HG03432 (cell line): ENCODE results near the gene SETD4.
"Not testable (repeated sequence)": the region's sequence is repeated elsewhere in the genome, so short reads cannot be mapped to it uniquely, and the experiment has no call there.

Experiments used
- ATAC-seq: cut with Tn5 transposase; IDR thresholded peaks from one replicate; pipeline ENCODE4 v1.9.1; 2021; ENCODE audit warnings: mild to moderate bottlenecking, moderate library complexity; ENCODE audit not compliant: unreplicated experiment

The SETD4 gene

DNA sequence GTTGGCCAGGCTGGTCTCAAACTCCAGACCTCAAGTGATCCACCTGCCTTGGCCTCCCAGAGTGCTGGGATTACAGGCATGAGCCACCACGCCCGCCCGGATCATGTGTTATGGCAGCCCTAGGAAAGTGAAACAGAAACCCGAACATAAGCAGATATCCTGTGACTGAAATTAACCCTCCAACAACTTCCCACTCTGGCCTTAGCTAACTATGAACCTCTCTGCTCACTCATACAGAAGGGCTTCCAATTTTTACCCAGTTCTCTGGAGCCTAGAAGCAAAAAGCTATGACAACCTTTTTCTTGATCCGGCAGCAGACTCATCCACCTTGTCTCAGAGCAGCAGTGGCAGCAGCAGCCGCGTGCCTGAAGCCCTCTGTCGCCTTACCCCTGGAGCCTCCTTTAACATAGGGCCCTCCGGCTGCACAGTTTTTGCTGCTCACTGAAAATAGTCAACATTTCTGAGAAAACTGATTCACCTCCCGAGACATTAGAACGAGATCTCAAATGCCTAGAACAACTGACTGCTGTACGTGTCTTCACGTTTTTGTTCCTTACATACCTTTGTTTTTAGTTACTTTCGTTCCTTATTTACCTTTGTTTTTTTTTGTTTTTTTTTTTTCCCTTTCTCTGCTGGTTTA lies 18.8 kb upstream of the SETD4 start:
- ATAC-seq = peak; percentile 59

DNA sequence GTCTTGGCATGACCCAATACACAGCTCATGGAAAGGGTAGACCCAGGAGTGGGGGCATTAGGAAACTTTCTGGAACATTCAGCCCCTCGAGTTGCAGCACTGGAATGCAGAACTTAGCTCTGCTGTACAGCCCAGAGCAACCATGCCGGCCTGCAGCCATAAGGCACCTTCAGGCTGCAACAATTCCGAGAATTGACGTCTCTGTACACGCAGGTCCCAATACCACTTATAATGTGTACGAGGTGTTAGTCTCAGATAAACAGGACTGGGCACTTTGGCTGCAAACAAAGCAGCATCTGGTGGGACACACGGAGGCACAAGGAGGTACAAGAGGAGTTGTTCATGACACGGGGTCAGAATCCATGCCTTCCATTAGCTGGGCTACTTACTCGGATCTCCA lies 17.4 kb upstream of the SETD4 start:
- no peak for ATAC-seq

DNA sequence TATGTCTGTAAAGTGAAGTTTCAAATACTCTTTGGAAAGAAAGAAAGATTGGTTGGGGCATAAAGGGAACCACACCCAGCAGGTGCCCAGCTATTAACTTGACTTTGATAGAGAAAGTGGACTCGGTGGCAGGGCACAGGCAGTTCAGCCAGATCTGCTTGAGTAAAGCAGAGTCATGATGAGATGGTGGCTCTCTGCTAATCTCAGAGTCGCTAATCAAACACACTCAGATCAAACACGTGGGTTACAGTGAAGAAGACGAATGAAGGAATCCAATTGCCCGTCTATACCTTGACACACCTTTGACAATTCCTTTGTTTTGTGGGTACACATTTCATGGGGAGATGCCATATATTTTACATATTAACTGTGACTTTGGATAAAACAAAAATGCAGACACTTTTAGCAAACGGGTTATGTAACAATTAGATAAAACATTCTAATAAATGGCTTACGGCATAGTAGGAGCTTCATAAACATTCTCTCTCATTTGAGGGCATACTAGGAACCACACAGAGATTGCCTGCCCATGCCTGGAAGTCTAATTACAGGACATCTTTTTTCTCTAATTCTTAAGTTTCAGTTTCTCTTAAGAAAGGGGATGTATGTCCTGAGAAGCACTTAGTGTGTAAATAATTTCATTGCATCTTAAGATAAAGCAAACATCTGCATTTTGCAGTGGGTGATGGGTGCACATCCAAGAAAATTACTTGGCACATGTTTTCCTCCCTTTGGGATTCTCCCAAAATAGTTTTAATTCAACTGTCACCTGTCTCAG lies 16.7 kb upstream of the SETD4 start:
- no peak for ATAC-seq

DNA sequence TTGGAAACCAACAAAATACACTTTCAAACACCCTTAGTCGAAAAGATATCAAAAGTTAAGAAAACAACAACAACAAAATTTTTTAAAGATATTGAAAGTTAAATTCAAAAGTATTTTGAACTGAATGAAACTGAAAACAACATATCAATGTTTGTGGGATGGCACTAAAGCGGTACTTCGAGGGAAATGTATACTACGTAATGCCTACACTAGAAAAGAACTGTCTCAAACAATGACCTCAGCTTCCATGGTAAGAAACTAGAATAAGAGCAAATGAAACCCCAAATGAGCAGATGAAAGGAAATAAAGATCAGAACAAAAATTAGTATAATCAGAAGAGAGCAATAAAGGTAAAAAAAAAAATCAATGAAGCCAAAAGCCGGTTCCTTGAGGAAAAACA lies 15.6 kb upstream of the SETD4 start:
- ATAC-seq = no peak

DNA sequence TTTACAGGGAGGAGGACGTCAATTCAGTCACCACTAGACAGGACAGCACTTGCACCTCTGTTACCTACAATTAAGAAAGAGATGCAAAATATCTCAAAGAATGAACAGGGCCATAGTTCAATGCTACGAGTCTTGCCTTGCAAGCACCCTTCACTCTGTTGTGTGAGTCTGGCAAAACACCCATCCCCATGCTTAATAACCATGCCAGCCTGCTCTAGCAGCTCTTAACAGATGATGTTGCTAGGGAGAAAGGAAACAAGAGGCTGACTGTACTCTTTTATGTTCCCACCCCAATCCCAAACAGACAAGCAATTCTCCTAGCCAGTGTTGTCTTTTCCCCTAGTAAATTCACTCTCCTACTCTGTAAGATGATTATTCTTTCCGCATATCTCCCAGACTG lies 14.8 kb upstream of the SETD4 start:
- no peak for ATAC-seq

DNA sequence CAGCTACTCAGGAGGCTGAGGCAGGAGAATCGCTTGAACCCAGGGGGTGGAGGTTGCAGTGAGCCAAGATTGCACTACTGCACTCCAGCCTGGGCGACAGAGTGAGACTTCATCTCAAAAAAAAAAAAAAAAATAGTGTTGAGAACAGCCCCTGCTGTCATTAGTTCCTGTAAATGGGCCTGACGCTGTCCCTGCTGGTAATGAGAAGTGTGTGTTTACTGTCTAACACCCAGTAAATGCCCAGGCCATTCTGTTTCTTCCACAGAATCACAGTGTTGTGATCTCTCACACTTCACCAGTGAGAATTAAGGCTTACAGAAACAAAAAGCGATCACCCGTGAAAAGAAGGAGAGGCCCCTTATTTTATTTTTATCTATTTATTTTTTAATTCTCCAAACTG lies 13.6 kb upstream of the SETD4 start:
- ATAC-seq = not testable (repeated sequence)

DNA sequence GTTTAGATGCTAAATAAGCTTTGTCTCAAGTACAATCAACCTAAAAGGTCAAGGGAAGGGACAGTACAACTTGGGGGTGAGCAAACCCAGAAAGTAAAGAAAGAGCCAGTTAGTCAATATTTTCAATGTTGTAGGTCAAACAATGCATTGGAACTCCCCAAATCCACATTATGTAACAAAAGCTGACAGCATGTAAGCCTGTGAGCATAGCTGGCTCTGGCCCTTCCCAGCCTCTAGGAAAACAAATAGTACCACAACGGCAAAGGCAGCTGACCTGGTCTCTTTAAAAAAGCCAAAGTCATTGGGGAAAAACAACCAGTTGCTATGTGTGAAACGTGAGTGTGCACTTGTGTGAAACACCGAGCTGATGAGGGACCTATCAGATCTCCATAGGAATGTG lies 12.9 kb upstream of the SETD4 start:
- ATAC-seq = no peak

DNA sequence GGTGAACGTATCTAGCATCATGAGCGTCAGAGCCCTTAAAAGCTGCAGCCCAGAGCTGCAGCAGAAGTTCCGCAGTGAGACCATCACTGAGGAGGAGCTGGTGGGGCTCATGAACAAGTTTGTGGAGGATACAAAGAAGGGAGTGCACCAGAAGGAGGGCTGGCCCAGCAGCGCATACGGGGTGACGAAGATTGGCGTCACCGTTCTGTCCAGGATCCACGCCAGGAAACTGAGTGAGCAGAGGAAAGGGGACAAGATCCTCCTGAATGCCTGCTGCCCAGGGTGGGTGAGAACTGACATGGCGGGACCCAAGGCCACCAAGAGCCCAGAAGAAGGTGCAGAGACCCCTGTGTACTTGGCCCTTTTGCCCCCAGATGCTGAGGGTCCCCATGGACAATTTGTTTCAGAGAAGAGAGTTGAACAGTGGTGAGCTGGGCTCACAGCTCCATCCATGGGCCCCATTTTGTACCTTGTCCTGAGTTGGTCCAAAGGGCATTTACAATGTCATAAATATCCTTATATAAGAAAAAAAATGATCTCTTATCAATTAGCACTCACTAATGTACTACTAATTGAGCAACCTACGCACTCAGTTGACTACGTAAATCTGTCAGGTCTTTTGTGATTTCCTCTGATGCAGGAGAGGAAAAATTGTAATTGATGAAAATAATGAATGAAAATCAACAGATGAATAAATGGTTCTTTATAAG lies 12.3 kb upstream of the SETD4 start:
- no peak for ATAC-seq

DNA sequence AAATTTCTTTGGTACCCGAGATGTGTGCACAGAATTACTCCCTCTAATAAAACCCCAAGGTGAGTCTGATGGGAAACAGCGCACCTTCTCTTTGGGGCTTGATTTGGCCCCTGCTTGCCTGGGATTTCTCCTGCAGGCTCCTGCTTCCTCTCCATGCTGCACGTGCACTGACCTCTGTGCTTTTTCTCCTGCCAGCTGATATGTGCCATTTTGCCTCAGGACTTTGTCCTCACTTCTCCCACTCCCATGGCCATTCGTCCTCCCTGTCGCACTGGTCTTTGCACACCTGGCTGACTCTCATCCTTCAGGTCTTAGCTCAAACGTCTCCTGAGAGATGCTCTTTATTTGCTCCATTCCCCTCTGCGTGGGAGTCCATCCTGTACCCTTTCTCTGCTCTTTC lies 10.7 kb upstream of the SETD4 start:
- ATAC-seq = no peak

DNA sequence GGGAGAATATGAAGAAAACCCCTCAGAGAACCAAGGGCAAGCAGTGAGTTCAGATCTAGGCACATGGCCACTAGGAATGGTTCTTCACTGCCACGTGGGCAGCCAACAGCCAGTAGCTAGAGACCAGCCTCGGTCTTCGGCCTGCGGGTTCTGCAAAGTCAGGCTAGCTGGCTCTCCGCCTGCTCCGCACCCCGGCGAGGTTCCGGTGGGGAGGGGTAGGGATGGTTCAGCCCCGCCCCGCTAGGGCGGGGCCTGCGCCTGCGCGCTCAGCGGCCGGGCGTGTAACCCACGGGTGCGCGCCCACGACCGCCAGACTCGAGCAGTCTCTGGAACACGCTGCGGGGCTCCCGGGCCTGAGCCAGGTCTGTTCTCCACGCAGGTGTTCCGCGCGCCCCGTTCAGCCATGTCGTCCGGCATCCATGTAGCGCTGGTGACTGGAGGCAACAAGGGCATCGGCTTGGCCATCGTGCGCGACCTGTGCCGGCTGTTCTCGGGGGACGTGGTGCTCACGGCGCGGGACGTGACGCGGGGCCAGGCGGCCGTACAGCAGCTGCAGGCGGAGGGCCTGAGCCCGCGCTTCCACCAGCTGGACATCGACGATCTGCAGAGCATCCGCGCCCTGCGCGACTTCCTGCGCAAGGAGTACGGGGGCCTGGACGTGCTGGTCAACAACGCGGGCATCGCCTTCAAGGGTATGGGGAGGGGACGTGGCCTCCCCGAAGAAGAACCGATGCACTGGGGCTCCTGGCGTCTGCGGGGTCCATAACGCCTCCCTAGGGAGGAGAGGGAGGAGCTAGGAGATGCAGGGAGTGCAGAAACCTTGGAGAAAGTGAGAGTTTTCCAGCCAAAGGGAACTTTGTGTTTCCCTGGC lies 9.6 kb upstream of the SETD4 start, which contains the start of gene CBR1:
CBR1 (plus strand) TSS at position 312 of the 871 bp plus-strand sequence; CDS start at position 404, 92 bp downstream.
- peak; percentile 97 for ATAC-seq

DNA sequence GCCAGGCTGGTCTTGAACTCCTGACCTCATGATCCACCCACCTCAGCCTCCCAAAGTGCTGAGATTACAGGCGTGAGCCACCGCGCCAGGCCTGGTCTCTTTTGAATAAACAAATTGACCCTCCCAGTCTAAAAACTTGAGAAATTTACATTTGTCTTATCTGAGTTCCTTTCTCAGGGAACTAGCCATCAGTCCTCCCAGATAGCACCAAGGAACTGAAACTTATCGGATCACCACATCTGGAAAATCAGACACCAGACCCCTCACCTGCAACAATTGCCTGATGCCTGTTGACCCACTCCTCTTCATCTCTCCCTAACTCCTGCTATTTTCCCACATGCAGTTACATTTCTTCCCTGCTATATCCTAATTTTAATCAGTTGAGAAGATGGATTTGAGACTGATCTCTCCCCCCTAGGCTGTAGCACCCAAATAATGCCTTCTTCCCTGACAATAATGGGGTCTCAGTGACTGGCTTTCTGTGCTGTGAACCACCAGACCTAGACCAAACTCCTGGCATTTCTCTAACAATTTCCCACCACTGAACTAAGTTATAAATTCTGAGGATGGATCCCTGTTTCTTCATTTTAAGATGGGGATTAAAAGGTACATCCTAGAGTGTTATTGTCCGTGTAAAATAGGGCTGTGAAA lies 8.5 kb upstream of the SETD4 start:
- no peak for ATAC-seq

DNA sequence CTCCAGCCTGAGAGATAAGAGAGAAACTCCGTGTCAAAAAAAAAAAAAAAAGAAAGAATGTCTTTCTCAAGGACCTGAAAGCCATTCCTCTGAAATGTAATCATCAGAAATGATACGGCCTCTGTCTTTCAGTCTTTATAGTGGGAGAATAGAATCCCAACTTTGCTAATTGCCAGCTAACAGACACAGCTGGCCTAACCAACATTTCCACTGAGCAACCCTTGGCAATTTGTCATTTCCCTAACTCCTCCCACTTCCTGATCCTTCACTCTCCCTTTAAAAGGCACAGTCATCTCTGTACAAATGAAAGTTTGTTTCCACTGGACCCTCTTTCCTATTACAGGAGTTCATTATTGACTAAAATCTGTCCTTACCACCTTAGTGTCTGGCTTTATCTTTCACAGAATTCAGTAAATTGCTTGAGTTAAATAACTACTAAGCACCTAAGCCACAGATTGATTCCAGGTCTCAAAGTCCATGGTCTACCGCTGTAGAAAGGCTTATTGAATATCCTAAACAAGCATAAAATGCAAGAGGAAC lies 5.2 kb upstream of the SETD4 start:
- no peak for ATAC-seq

DNA sequence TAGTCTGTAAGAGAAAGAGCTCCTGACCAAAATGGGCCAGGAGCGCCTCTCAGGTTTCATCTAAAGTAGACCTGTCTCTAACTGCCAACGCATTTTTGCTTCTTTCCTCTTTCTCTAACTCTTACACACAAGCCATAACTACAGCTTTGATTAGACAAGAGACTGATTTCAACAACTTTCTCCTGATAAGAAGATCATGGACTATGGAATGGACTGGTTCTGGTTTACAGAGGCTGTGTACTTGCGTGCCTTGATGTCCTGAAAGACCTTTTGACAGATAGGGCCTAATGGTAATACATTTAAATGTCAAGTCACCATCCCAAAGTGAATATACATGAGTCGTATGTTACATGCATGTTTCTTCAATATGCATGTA lies 3.7 kb upstream of the SETD4 start:
- no peak for ATAC-seq

DNA sequence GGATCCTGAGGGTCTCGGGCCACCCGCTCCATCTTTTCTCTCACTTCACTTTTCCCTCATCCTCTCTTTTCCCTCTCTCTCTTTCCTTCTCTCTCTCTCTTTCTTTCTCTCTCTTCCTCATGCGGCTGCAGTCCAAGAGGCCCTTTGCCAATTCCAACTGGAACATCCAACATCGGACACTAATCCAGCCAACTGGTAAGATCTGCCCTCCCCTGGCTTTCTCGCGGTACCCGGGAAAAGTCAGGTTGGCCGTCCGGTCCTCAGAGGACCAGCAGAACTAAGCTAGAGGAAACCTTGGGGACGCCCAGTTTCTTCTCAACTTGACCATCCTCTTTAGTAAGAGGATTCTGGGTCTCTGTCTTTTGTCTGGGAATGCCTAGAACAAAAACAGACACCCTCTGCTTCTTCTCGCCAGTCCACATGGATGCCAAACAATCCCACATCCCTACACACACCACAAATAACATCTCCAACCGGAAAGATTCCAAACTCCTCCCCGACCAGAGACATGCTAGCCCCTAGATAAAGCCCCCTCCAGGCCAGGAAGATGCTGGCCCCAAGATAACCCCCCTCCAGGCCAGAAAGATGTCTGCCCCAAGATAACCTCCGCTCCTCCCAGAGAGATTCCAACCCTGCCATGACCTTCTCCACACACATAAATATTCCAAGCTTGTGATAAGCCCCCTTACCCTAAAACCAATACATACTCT lies 3.2 kb upstream of the SETD4 start:
- no peak for ATAC-seq

DNA sequence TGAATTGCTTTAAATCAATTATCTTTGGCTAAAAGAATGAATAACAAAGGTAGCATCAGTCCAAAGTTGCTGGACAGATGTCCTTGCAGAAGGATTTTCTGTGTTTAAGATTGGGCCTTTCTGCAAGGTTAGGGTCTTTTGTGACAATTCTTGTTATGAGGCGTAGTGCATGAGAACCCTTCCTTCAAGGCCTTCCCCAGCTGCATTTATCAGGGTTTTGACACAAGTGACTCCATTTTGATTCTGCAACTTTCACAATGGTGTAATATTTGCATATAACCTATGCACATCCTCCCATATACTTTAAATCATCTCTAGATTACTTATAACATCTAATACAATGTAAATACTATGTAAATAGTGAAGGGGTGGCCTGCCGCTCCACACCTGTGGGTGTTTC lies 1.1 kb upstream of the SETD4 start:
- ATAC-seq = no peak

DNA sequence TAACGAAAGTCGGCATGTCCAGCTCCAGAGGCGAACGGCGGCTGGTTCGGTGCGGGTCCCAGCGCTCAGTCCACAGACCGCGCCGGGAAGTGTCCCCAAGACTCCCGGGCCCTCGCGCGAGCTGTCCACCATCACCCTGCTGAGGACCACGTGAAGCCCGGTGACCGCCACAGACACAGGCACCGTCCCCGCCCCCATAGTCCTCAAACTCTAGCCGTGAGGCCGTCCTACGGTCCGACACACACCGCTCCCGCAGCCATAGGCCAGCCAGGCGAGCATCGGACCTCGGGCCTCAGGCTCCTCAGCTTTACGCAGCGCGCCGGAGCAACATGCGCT lies 535 bp downstream of the SETD4 start:
- peak; percentile 45 for ATAC-seq

DNA sequence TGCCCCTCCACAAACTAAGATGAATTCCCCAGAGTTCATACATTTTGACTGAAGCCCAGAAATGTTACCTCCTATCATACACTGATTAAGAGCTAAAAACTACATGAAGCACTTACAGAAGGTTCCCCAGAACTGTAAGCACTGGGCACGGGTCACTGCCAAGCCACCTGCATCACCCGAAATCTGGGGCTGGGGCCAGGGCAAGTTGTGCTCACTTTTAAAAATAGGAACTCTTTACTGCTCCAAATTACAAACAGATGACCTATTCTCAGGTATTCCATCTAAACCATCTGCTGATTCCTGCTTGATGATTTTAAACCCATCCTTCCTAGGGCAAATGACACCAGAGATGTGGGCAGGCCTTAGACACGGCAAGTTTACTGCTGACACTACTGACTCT lies 4.8 kb downstream of the SETD4 start:
- no peak for ATAC-seq

DNA sequence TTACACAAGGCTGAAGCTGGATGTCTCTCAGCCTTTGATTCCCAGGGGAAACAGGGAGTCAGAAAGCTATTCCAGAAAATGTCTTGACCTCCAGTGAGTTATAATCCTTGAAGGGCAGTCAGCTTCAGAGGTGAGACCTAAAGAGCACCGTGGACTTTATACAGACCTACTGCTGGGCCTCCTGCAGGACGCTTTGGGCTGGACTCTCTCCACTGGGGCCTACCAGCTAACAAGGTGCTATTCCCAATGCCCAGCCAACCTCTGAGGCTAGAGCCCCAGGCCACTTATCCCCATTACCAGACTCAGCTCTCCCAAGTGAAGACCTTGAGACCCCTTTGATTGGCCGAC lies 6.6 kb downstream of the SETD4 start:
- no peak for ATAC-seq

DNA sequence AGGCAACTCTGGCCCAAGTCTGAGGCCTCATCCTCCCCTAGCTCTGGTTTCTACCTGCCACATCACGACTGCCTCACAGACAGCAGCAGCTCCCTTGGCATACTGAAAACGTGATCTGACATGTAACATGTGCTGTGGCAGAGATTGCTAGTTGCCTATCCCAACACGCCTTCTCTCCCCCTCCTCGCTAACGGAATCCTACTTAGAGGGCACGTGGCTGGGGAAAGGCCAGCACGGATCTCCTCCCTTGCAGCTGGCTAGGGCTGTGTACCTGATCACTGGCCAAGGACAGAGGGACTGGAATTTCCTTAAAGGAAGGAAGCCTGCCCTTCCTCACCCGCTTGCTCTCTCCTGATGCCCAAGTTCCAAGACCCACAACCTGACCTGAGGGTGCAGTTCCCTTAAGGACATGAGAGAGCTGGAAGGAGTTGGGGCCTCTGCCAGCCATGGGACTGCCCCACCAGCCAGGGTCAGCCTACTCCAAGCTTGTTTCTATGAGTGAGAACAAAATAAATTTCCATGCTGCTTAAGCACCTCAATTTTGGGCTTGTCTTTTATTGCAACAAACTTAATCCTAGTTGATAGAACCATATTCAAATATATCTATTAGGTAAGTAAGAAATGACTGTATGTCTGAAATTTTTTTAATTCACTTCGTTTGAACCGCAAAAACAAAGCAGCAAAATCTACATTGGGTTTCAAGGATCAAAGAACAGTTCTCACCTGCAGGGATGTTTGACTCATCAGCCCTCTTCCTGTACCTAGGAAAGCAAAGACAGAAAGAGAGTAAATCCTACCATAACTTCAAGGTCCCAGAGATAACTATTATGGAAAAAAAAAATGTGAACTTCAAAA lies 7.2 kb downstream of the SETD4 start:
- ATAC-seq = no peak
